Measurements from ENCODE around the gene TRMT6.

The TRMT6 gene

GRCh38 chr20:5893052-5893451, 57.3 kb downstream of the TRMT6 start:
- DNase-seq: no peak

GRCh38 chr20:5890773-5891441, 59.4 kb downstream of the TRMT6 start:
- no peak for DNase-seq

GRCh38 chr20:5888041-5888440, 62.3 kb downstream of the TRMT6 start:
- DNase-seq: no peak

GRCh38 chr20:5887386-5887785, 62.9 kb downstream of the TRMT6 start:
- no peak for DNase-seq
